Measurements from ENCODE around the gene MYO1B. TPM values are rescaled to one million over a fixed set of nuclear protein-coding genes. Genes with fewer than 3 reads are reported as not detected.

MYO1B gene
- total and polyA plus RNA-seq, 2 of the 4 experiments (the other 2 are of a cell fraction): 57.2 to 116 TPM

GRCh38 chr2:191265311-191266170 is 20.3 kb downstream of the MYO1B start:
- H3K4me1 ChIP-seq (ENCODE audit: control insufficient read depth, insufficient read depth, low read length): peaks cover 25% of the 10 kb centered on the region
- no TSS peak for BruUV-seq (replicated peaks)
- H2BK5ac ChIP-seq (ENCODE audit: low read depth, low read length, poor library complexity, severe bottlenecking): peak overlapping the region; percentile 80
- H3K56ac ChIP-seq (ENCODE audit: extremely low read depth, insufficient read depth, low read length): 0 out of 2 replicates have a peak overlapping the region, but pooled peaks have one; percentile 16
- H4K8ac ChIP-seq (ENCODE audit: low read depth in 2 of 2, low read length in 2 of 2): peak overlapping the region in 1 of 2 experiments; percentile 41; a peak in 2 of 4 replicates
- no peaks in the 10 kb centered on the region for H3K9me3 ChIP-seq (ENCODE audit: control insufficient read depth, insufficient read depth, low read length)
- peaks cover 84% of the 10 kb centered on the region for H4K20me1 ChIP-seq (ENCODE audit: insufficient read depth, low read length)
- ChIA-PET CTCF (interaction anchor here (0.6 to 1.3 kb wide), 3 partner anchors 17 to 110 kb away, joined by 3 to 4 read pairs (median 4); no protein-coding TSS in a partner anchor), POLR2A (ENCODE audit: unreplicated experiment) (no interaction called here)
- TF ChIP-seq NFE2L2 (IDR thresholded peaks at IDR 0.05; ENCODE audit: low read depth, low read length) (no peak), MAFK (IDR thresholded peaks at IDR 0.05; ENCODE audit: low read depth, low read length) (0 out of 2 replicates have a peak, but pooled peaks have one; percentile 1)
- peak overlapping the region; percentile 70 for H3K27ac ChIP-seq (ENCODE audit: insufficient read depth, low read length)
- peak overlapping the region; percentile 74 for H3K4me2 ChIP-seq (ENCODE audit: low read depth, low read length)
- ATAC-seq (ENCODE audit: low read depth) (peak; percentile 52), DNase-seq (peak; percentile 70)
- peak overlapping the region; percentile 48 for H2AK9ac ChIP-seq (replicated peaks; ENCODE audit: low read depth, low read length, poor library complexity)
- peak overlapping the region; percentile 78 for H2BK20ac ChIP-seq (ENCODE audit: low read depth, low read length)
- no peaks in the 10 kb centered on the region for H3K27me3 ChIP-seq (ENCODE audit: control insufficient read depth, insufficient read depth, low read length)
- H3K4ac ChIP-seq (ENCODE audit: low read depth, low read length): peak overlapping the region; percentile 92
- 44% methylated on average over 3 of the region's 15 CpGs; no CpG with 5 or more reads in 1 of the 2 experiments for WGBS, 2 experiments (ENCODE audit: extremely low coverage in 2 of 2, insufficient read length in 1 of 2)
- H2BK15ac ChIP-seq (ENCODE audit: low read depth, low read length): peak overlapping the region; percentile 87
- in situ Hi-C loops (cut with MboI; ENCODE audit: low sequenced_read_pairs): no loop called here
- H3K36me3 ChIP-seq (ENCODE audit: control insufficient read depth, insufficient read depth, low read length): no peaks in the 10 kb centered on the region; the same call in 1 of the 2 replicates
- H3K14ac ChIP-seq (replicated peaks; ENCODE audit: low read depth, low read length): peak overlapping the region; percentile 84
- peaks cover 38 to 78% of the 10 kb centered on the region in 2 experiments for H3K79me1 ChIP-seq (ENCODE audit: low read depth in 1 of 2, low read length in 2 of 2)
- no peak overlapping the region for H4K5ac ChIP-seq (ENCODE audit: low read depth, low read length)
- H2AFZ ChIP-seq (replicated peaks; ENCODE audit: low read length, poor library complexity): peak overlapping the region; percentile 39
- peak overlapping the region; percentile 53; the same call in 1 of the 2 replicates for H4K91ac ChIP-seq (ENCODE audit: insufficient read depth, low read depth, low read length)
- intact Hi-C loops (cut with micrococcal nuclease): loop anchor here (2.0 kb wide), 1 partner anchor 19 kb away; no protein-coding TSS in a partner anchor
- H3K18ac ChIP-seq (ENCODE audit: low read depth, low read length): peak overlapping the region; percentile 79
- peaks cover 40% of the 10 kb centered on the region for H3K9me1 ChIP-seq (ENCODE audit: insufficient read depth, low read length)
- H3K4me3 ChIP-seq (ENCODE audit: insufficient read depth, low read depth, low read length): no peak overlapping the region
- H2BK120ac ChIP-seq (ENCODE audit: low read depth, low read length): peak overlapping the region; percentile 63
- H3K23ac ChIP-seq (ENCODE audit: low read depth, low read length): peak overlapping the region; percentile 84
- H2AK5ac ChIP-seq (ENCODE audit: low read depth, low read length): peak overlapping the region; percentile 93
- peak overlapping the region; percentile 22 for H3K9ac ChIP-seq (ENCODE audit: low read depth, low read length)
- dilution Hi-C loops (cut with HindIII; ENCODE audit: low sequenced_read_pairs, unreplicated experiment): no loop called here

Data from IMR-90 (cell line).